GM23248 (cell line): ENCODE results near the gene SPRED1.

ENCODE experiments used
- EZH2 ChIP-seq: fragments of 200-600 bp; sonication (generic); IDR thresholded peaks from 2 replicates; pipeline ENCODE4 v1.6.1; 2018; ENCODE audit warnings: antibody characterized with exemption, mild to moderate bottlenecking; ENCODE audit not compliant: insufficient read depth, poor library complexity, severe bottlenecking
- EZH2phosphoT487 ChIP-seq: fragments of 200-600 bp; sonication (generic); IDR thresholded peaks from 2 replicates; pipeline ENCODE4 v1.6.1; 2018; ENCODE audit warnings: antibody characterized with exemption, moderate library complexity, mild to moderate bottlenecking, low read depth; ENCODE audit not compliant: insufficient read depth

GRCh38 chr15:38211811-38212210 is 40.8 kb upstream of the SPRED1 start:
- TF ChIP-seq EZH2 (no peak), EZH2phosphoT487 (no peak)
